ENCODE measurements around the gene AK8.

Gene AK8

GRCh38 chr9:132905726-132906125, 27.6 kb upstream of the AK8 start:
- no peak overlapping the region for H3K27ac ChIP-seq (ENCODE audit: low read depth, low read length, poor library complexity, severe bottlenecking)
- no peaks in the 10 kb centered on the region for H3K9me3 ChIP-seq (ENCODE audit: low read length)
- peaks cover 31% of the 10 kb centered on the region for H3K36me3 ChIP-seq (ENCODE audit: insufficient read depth, low read length)
- H3K27me3 ChIP-seq (ENCODE audit: insufficient read depth, low read length), result no peaks in the 10 kb centered on the region
- no peaks in the 10 kb centered on the region for H3F3A ChIP-seq (ENCODE audit: insufficient read depth, low read length)
- H3K9me2 ChIP-seq (ENCODE audit: low read depth, low read length), result no peaks in the 10 kb centered on the region
- TF ChIP-seq CTCF (IDR thresholded peaks at IDR 0.05; ENCODE audit: low read length) (no peak), EZH2 (IDR thresholded peaks at IDR 0.05; ENCODE audit: borderline replicate concordance, low read length) (no peak)
- H4K20me1 ChIP-seq (ENCODE audit: insufficient read depth, low read length), result no peaks in the 10 kb centered on the region
- no peak overlapping the region for H3K4me2 ChIP-seq (ENCODE audit: low read length)
- no peak overlapping the region for H3K4me3 ChIP-seq (ENCODE audit: low read depth, low read length, poor library complexity, severe bottlenecking)
- no peak overlapping the region for H3K9ac ChIP-seq (ENCODE audit: low read length)
- H2AFZ ChIP-seq (ENCODE audit: low read length), result no peak overlapping the region
- H3K4me1 ChIP-seq (ENCODE audit: insufficient read depth, low read length, severe bottlenecking), result no peaks in the 10 kb centered on the region
- H3K79me2 ChIP-seq (ENCODE audit: insufficient read depth, low read length), result no peaks in the 10 kb centered on the region

GRCh38 chr9:132903574-132904492, 25.7 kb upstream of the AK8 start:
- Histone ChIP-seq H3F3A (ENCODE audit: insufficient read depth, low read length) (no peaks in the 10 kb centered on the region), H3K9ac (ENCODE audit: low read length) (no peak overlapping the region), H3K4me3 (ENCODE audit: low read depth, low read length, poor library complexity, severe bottlenecking) (no peak overlapping the region), H3K4me1 (ENCODE audit: insufficient read depth, low read length, severe bottlenecking) (no peaks in the 10 kb centered on the region), H3K27me3 (ENCODE audit: insufficient read depth, low read length) (no peaks in the 10 kb centered on the region), H3K9me3 (ENCODE audit: low read length) (no peaks in the 10 kb centered on the region), H3K9me2 (ENCODE audit: low read depth, low read length) (no peaks in the 10 kb centered on the region), H3K36me3 (ENCODE audit: insufficient read depth, low read length) (peaks cover 27% of the 10 kb centered on the region), H3K27ac (ENCODE audit: low read depth, low read length, poor library complexity, severe bottlenecking) (no peak overlapping the region), H3K4me2 (ENCODE audit: low read length) (no peak overlapping the region), H3K79me2 (ENCODE audit: insufficient read depth, low read length) (no peaks in the 10 kb centered on the region), H4K20me1 (ENCODE audit: insufficient read depth, low read length) (no peaks in the 10 kb centered on the region), H2AFZ (ENCODE audit: low read length) (no peak overlapping the region)
- TF ChIP-seq CTCF (IDR thresholded peaks at IDR 0.05; ENCODE audit: low read length) (no peak), EZH2 (IDR thresholded peaks at IDR 0.05; ENCODE audit: borderline replicate concordance, low read length) (no peak)

GRCh38 chr9:132901858-132902831, 24.1 kb upstream of the AK8 start:
- Histone ChIP-seq H2AFZ (ENCODE audit: low read length) (no peak overlapping the region), H3K9me2 (ENCODE audit: low read depth, low read length) (no peaks in the 10 kb centered on the region), H3K4me1 (ENCODE audit: insufficient read depth, low read length, severe bottlenecking) (no peaks in the 10 kb centered on the region), H3K4me2 (ENCODE audit: low read length) (no peak overlapping the region), H3K4me3 (ENCODE audit: low read depth, low read length, poor library complexity, severe bottlenecking) (no peak overlapping the region), H3K9me3 (ENCODE audit: low read length) (no peaks in the 10 kb centered on the region), H3K27me3 (ENCODE audit: insufficient read depth, low read length) (no peaks in the 10 kb centered on the region), H3F3A (ENCODE audit: insufficient read depth, low read length) (no peaks in the 10 kb centered on the region), H4K20me1 (ENCODE audit: insufficient read depth, low read length) (no peaks in the 10 kb centered on the region), H3K79me2 (ENCODE audit: insufficient read depth, low read length) (no peaks in the 10 kb centered on the region), H3K9ac (ENCODE audit: low read length) (no peak overlapping the region), H3K36me3 (ENCODE audit: insufficient read depth, low read length) (peaks cover 24% of the 10 kb centered on the region; the same call in 1 of the 2 replicates), H3K27ac (ENCODE audit: low read depth, low read length, poor library complexity, severe bottlenecking) (no peak overlapping the region)
- TF ChIP-seq EZH2 (IDR thresholded peaks at IDR 0.05; ENCODE audit: borderline replicate concordance, low read length) (no peak), CTCF (IDR thresholded peaks at IDR 0.05; ENCODE audit: low read length) (peak; percentile 91)

All from OCI-LY1 (cell line).